Trophoblast cell (in vitro differentiated cells and primary cell): Measurements from ENCODE around the gene NHSL2.

Experiments used
- DNase-seq, 2 donors: peaks; one replicate each; pipeline ENCODE4 v3.0.0-alpha.2; 2016
- H2AFZ ChIP-seq: 2 replicates; pipeline ENCODE4 v1.6.1; 2013; ENCODE audit warnings: low read length, moderate library complexity, mild to moderate bottlenecking; ENCODE audit not compliant: insufficient read depth, poor library complexity
- H2AK5ac ChIP-seq: 2 replicates; pipeline ENCODE4 v1.6.1; 2013; ENCODE audit warnings: mild to moderate bottlenecking, low read length
- H2BK120ac ChIP-seq: 2 replicates; pipeline ENCODE4 v1.6.1; 2013; ENCODE audit warnings: low read length, mild to moderate bottlenecking, moderate library complexity; ENCODE audit not compliant: insufficient read depth, poor library complexity
- H2BK12ac ChIP-seq: 2 replicates; pipeline ENCODE4 v1.6.1; 2013; ENCODE audit warnings: mild to moderate bottlenecking, low read length, moderate library complexity
- H2BK5ac ChIP-seq: 2 replicates; pipeline ENCODE4 v1.6.1; 2013; ENCODE audit warnings: low read length, low read depth, moderate library complexity, mild to moderate bottlenecking; ENCODE audit not compliant: poor library complexity
- H3K14ac ChIP-seq: 2 replicates; pipeline ENCODE4 v1.6.1; 2013; ENCODE audit warnings: mild to moderate bottlenecking, low read length
- H3K18ac ChIP-seq: 2 replicates; pipeline ENCODE4 v1.6.1; 2013; ENCODE audit warnings: mild to moderate bottlenecking, low read length
- H3K23ac ChIP-seq: 2 replicates; pipeline ENCODE4 v1.6.1; 2013; ENCODE audit warnings: low read length
- H3K27ac ChIP-seq: 2 replicates; pipeline ENCODE4 v1.5.1; 2013; ENCODE audit warnings: low read depth, mild to moderate bottlenecking, inconsistent platforms, low read length, moderate library complexity
- H3K27me3 ChIP-seq: 2 replicates; pipeline ENCODE4 v1.6.1; 2013; ENCODE audit warnings: inconsistent platforms, mild to moderate bottlenecking, low read length, moderate library complexity; ENCODE audit not compliant: insufficient read depth
- H3K36me3 ChIP-seq, 2 experiments: 1 replicate in 1 of 2; 2 replicates in 1 of 2; pipeline ENCODE4 v1.6.1; 2013; ENCODE audit warnings: low read length in 2 of 2, mild to moderate bottlenecking in 2 of 2, moderate library complexity in 1 of 2; ENCODE audit not compliant: insufficient read depth in 2 of 2, control insufficient read depth in 1 of 2
- H3K4ac ChIP-seq: 2 replicates; pipeline ENCODE4 v1.6.1; 2013; ENCODE audit warnings: low read depth, mild to moderate bottlenecking, low read length, moderate library complexity
- H3K4me1 ChIP-seq, 2 experiments: 1 replicate in 1 of 2; 2 replicates in 1 of 2; pipeline ENCODE4 v1.6.1; 2013; ENCODE audit warnings: low read length in 2 of 2, mild to moderate bottlenecking in 2 of 2, moderate library complexity in 1 of 2; ENCODE audit not compliant: insufficient read depth in 2 of 2, control insufficient read depth in 1 of 2
- H3K4me2 ChIP-seq: 2 replicates; pipeline ENCODE4 v1.6.1; 2013; ENCODE audit warnings: inconsistent platforms, mild to moderate bottlenecking, low read length, moderate library complexity
- H3K4me3 ChIP-seq: 2 replicates; pipeline ENCODE4 v1.5.1; 2013; ENCODE audit warnings: mild to moderate bottlenecking, low read depth, low read length, inconsistent platforms
- H3K79me1 ChIP-seq: one replicate; pipeline ENCODE4 v1.6.1; 2013; ENCODE audit warnings: low read length
- H3K79me2 ChIP-seq: 2 replicates; pipeline ENCODE4 v1.6.1; 2013; ENCODE audit warnings: low read length, mild to moderate bottlenecking; ENCODE audit not compliant: control insufficient read depth, insufficient read depth, poor library complexity
- H3K9ac ChIP-seq: 2 replicates; pipeline ENCODE4 v1.6.1; 2013; ENCODE audit warnings: mild to moderate bottlenecking, low read length
- H3K9me3 ChIP-seq: 2 replicates; pipeline ENCODE4 v1.6.1; 2013; ENCODE audit warnings: low read depth, mild to moderate bottlenecking, control low read depth, inconsistent platforms, low read length; ENCODE audit not compliant: insufficient read depth
- H4K12ac ChIP-seq: 2 replicates; pipeline ENCODE4 v1.6.1; 2013; ENCODE audit warnings: low read depth, mild to moderate bottlenecking, low read length, moderate library complexity
- H4K8ac ChIP-seq: 2 replicates; pipeline ENCODE4 v1.6.1; 2013; ENCODE audit warnings: low read depth, mild to moderate bottlenecking, low read length, moderate library complexity
- H4K91ac ChIP-seq: one replicate; pipeline ENCODE4 v1.6.1; 2013; ENCODE audit warnings: low read depth, mild to moderate bottlenecking, low read length, moderate library complexity
- WGBS: extraction: QIAGEN DNeasy Blood & Tissue Kit; methylation state at CpG from one replicate; pipeline ENCODE4 v1.1.7; 2013; ENCODE audit warnings: missing lambda C conversion rate; ENCODE audit not compliant: insufficient read length, insufficient coverage; ENCODE audit errors: extremely low coverage; 5-methylcytosine and 5-hydroxymethylcytosine counted together

NHSL2 gene

GRCh38 chrX:72016881-72017783 lies 106.5 kb downstream of the NHSL2 start:
- Histone ChIP-seq H2BK12ac (no peak overlapping the region), H3K14ac (no peak overlapping the region), H3K9ac (no peak overlapping the region), H3K4me3 (no peak overlapping the region), H2BK120ac (no peak overlapping the region), H2BK5ac (no peak overlapping the region), H3K4me1 (peaks cover 11 to 12% of the 10 kb centered on the region in 2 experiments), H3K36me3 (no peaks in the 10 kb centered on the region), H3K23ac (no peak overlapping the region), H3K27ac (no peak overlapping the region), H3K79me2 (peaks cover 2% of the 10 kb centered on the region), H2AFZ (no peak overlapping the region), H3K4ac (no peak overlapping the region), H3K4me2 (no peak overlapping the region), H2AK5ac (peak overlapping the region; percentile 36), H3K79me1 (peaks cover 7% of the 10 kb centered on the region), H4K12ac (no peak overlapping the region), H4K8ac (no peak overlapping the region), H3K9me3 (no peaks in the 10 kb centered on the region), H3K18ac (no peak overlapping the region), H3K27me3 (no peaks in the 10 kb centered on the region), H4K91ac (no peak overlapping the region)
- WGBS = no CpG with 5 or more reads among the region's 4 CpGs
- no peak for DNase-seq

GRCh38 chrX:72018277-72019112 lies 107.8 kb downstream of the NHSL2 start:
- peak overlapping the region; percentile 84 for H4K91ac ChIP-seq
- peak overlapping the region; percentile 78 for H2BK12ac ChIP-seq
- H3K27me3 ChIP-seq = no peaks in the 10 kb centered on the region
- no peak overlapping the region for H3K4ac ChIP-seq
- H3K4me2 ChIP-seq = peak overlapping the region; percentile 69
- H2BK5ac ChIP-seq = peak overlapping the region; percentile 86
- peak overlapping the region; percentile 42 for H3K14ac ChIP-seq
- H3K18ac ChIP-seq = peak overlapping the region; percentile 75
- H3K36me3 ChIP-seq = no peaks in the 10 kb centered on the region
- peaks cover 11 to 12% of the 10 kb centered on the region in 2 experiments for H3K4me1 ChIP-seq
- H2AFZ ChIP-seq = peak overlapping the region; percentile 39
- DNase-seq = peak; percentile 68 to 82
- H3K79me1 ChIP-seq = peaks cover 7% of the 10 kb centered on the region
- peak overlapping the region; percentile 44 for H4K8ac ChIP-seq
- peak overlapping the region; percentile 77 for H2AK5ac ChIP-seq
- peaks cover 2% of the 10 kb centered on the region for H3K79me2 ChIP-seq
- H3K9ac ChIP-seq = no peak overlapping the region
- no peak overlapping the region for H3K4me3 ChIP-seq
- no peaks in the 10 kb centered on the region for H3K9me3 ChIP-seq
- no CpG with 5 or more reads among the region's 70 CpGs for WGBS
- no peak overlapping the region for H3K23ac ChIP-seq
- peak overlapping the region; percentile 46 for H3K27ac ChIP-seq
- H4K12ac ChIP-seq = no peak overlapping the region
- peak overlapping the region; percentile 76 for H2BK120ac ChIP-seq

- no peak overlapping the region for H3K18ac ChIP-seq
- H3K4ac ChIP-seq = no peak overlapping the region
- peaks cover 7% of the 10 kb centered on the region for H3K79me1 ChIP-seq
- H3K4me2 ChIP-seq = no peak overlapping the region
- H3K27me3 ChIP-seq = no peaks in the 10 kb centered on the region
- H3K36me3 ChIP-seq = no peaks in the 10 kb centered on the region
- H3K9me3 ChIP-seq = no peaks in the 10 kb centered on the region
- H2AFZ ChIP-seq = no peak overlapping the region
- no peak overlapping the region for H3K14ac ChIP-seq
- H3K27ac ChIP-seq = no peak overlapping the region
- no peak overlapping the region for H2BK5ac ChIP-seq
- H3K4me1 ChIP-seq = peaks cover 11 to 12% of the 10 kb centered on the region in 2 experiments
- no peak for DNase-seq
- no peak overlapping the region for H2AK5ac ChIP-seq
- H4K91ac ChIP-seq = peak overlapping the region; percentile 38
- H3K79me2 ChIP-seq = peaks cover 2% of the 10 kb centered on the region
- no peak overlapping the region for H3K4me3 ChIP-seq
- peak overlapping the region; percentile 86 for H2BK12ac ChIP-seq
- H2BK120ac ChIP-seq = no peak overlapping the region
- no peak overlapping the region for H4K12ac ChIP-seq
- no peak overlapping the region for H3K23ac ChIP-seq
- no peak overlapping the region for H3K9ac ChIP-seq
- no peak overlapping the region for H4K8ac ChIP-seq
- no CpG with 5 or more reads among the region's 3 CpGs for WGBS
Observed at GRCh38 chrX:72019487-72019886, 108.8 kb downstream of the NHSL2 start.

DNA sequence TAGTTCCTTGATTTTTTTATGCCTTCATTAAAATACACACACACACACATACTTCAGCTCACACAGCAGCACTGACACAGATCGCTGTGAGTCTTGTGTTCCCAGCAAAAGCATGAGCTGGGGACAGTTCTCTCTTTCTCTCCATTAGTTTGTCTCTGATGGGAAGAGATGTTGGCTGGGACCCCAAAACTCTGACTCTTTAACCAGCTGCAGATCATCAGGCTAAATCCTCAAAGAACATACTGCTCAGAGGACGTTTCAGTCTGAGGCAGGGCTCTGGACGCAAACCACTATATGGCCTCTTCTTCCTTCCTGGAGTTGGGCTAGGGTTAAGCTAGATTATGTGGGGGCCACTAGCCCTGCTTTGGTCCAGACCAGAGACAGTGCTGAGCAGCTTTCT lies 109.6 kb downstream of the NHSL2 start:
- Histone ChIP-seq H3K4me3 (no peak overlapping the region), H3K79me2 (peaks cover 2% of the 10 kb centered on the region), H3K4me2 (no peak overlapping the region), H3K27ac (no peak overlapping the region), H2AFZ (no peak overlapping the region), H3K27me3 (no peaks in the 10 kb centered on the region), H3K9me3 (no peaks in the 10 kb centered on the region), H3K9ac (no peak overlapping the region), H3K18ac (no peak overlapping the region), H3K79me1 (peaks cover 7% of the 10 kb centered on the region), H3K4ac (no peak overlapping the region), H3K36me3 (peaks cover 0 to under 1% of the 10 kb centered on the region in 2 experiments), H3K14ac (no peak overlapping the region), H2BK120ac (no peak overlapping the region), H4K8ac (no peak overlapping the region), H2AK5ac (peak overlapping the region; percentile 24), H2BK5ac (no peak overlapping the region), H2BK12ac (peak overlapping the region; percentile 53), H4K12ac (no peak overlapping the region), H3K4me1 (peaks cover 11 to 12% of the 10 kb centered on the region in 2 experiments), H3K23ac (no peak overlapping the region), H4K91ac (no peak overlapping the region)
- DNase-seq = no peak
- no CpG with 5 or more reads among the region's 3 CpGs for WGBS
